Tibial nerve (tissue), 4 donors: ENCODE data around the gene CASZ1.

Source experiments
- CTCF ChIP-seq, 5 experiments: fragments of 200-600 bp in 3 of 5; fragments of 450-650 bp in 2 of 5; sonication (generic) in 3 of 5; IDR thresholded peaks; one replicate each; pipeline ENCODE4 v1.5.1; 2016 to 2019; ENCODE audit warnings: antibody characterized with exemption in 5 of 5, mild to moderate bottlenecking in 3 of 5, moderate library complexity in 2 of 5
- EP300 ChIP-seq, 2 donors: sonication (generic); formaldehyde crosslinking; IDR thresholded peaks; one replicate each; pipeline ENCODE4 v1.6.1; 2017; ENCODE audit warnings: antibody characterized with exemption in 2 of 2, mild to moderate bottlenecking in 1 of 2
- POLR2A ChIP-seq, 2 donors: fragments of 450-650 bp; IDR thresholded peaks; one replicate each; pipeline ENCODE4 v1.6.1; 2017; ENCODE audit warnings: antibody characterized with exemption in 2 of 2, mild to moderate bottlenecking in 2 of 2, moderate library complexity in 2 of 2

DNA sequence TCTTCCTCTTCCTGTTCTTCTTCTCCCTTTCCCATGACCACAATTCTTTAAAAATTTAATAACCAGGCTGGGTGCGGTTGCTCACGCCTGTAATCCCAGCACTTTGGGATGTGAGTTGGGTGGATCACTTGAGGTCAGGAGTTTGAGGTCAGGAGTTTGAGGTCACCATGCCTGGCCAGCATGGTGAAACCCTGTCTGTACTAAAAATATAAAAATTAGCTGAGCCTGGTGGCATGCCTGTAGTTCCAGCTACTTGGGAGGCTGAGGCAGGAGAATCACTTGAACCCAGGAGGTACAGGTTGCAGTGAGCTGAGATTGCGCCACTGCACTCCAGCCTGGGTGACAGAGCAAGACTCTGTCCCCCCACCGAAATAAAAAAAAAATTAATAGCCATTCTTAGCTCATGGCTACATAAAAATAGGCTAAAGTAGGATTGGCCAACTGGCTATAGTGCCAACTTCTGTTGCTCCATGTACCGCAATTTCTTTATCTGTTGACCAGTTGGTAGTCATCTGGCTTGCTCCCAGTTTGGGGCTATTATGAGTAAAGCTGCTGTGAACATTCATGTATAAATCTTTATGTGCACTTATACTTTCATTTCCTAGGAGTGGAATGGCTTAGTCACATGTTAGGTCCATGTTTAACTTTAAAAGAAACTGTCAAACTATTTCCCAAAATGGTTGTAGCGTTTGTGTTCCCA, 185.4 kb downstream of the CASZ1 start:
- TF ChIP-seq CTCF (IDR thresholded peaks at IDR 0.05) (no peak), POLR2A (IDR thresholded peaks at IDR 0.05) (no peak), EP300 (IDR thresholded peaks at IDR 0.05) (no peak)
